Smooth muscle cell of the coronary artery (primary cell): Measurements from ENCODE around the gene ARPC5. TPM values are rescaled to one million over a fixed set of nuclear protein-coding genes. Genes with fewer than 3 reads are reported as not detected.

ENCODE experiments used
- total RNA-seq: library from RNA; depleted of rRNA; stranded (reverse); fragments of >200 nt; gene quantifications from 2 replicates; pipeline ENCODE4 v1.2.3, GENCODE V29; 2014; ENCODE audit warnings: low replicate concordance

Gene ARPC5
- total RNA-seq = 251 and 352 TPM in 2 replicates

GRCh38 chr1:183635606-183636333, at the start of gene ARPC5:
Gene ARPC5, minus strand, starts transcription at chr1:183635783. Its CDS starts 124 bp downstream, at chr1:183635659.

GRCh38 chr1:183652547-183653461, 17.2 kb upstream of the ARPC5 start, which contains the start of gene APOBEC4:
Gene APOBEC4, minus strand, starts transcription at chr1:183653316. Its CDS starts 4,535 bp downstream, at chr1:183648781.

GRCh38 chr1:183590244-183591191, 45.1 kb downstream of the ARPC5 start, which contains the start of gene NCF2:
Gene NCF2, minus strand, starts transcription at chr1:183590459. Its CDS starts 130 bp downstream, at chr1:183590329.

Other genes starting within 250 kb of the ARPC5 start
- 2.2 and 2.9 TPM in 2 replicates for gene NMNAT2, start 217.4 kb downstream of the ARPC5 start, total RNA-seq
- gene SMG7, start 163.3 kb downstream of the ARPC5 start, total RNA-seq = 12.5 and 14.8 TPM in 2 replicates
- gene NCF2, start 45.3 kb downstream of the ARPC5 start, total RNA-seq = 0.68 TPM in 1 of 2 replicates, not detected in the other
- not detected in 2 replicates for gene APOBEC4, start 17.5 kb upstream of the ARPC5 start, total RNA-seq
- 20.1 and 25.3 TPM in 2 replicates for gene RGL1, start 169.3 kb upstream of the ARPC5 start, total RNA-seq